Stimulated activated CD8-positive, alpha-beta memory T cell treated with anti-CD3 and anti-CD28 coated beads, Interleukin-4, amount 100 ng/mL, for 24 hours (primary cell): ENCODE results near the gene MCF2L2.
A peak's percentile ranks its signal among the peaks of the same experiment; 100 is the strongest.

Source experiments
- DNase-seq: peaks from one replicate; pipeline ENCODE4 v3.0.0-alpha.2; 2020; ENCODE audit warnings: low read depth

The MCF2L2 gene

DNA sequence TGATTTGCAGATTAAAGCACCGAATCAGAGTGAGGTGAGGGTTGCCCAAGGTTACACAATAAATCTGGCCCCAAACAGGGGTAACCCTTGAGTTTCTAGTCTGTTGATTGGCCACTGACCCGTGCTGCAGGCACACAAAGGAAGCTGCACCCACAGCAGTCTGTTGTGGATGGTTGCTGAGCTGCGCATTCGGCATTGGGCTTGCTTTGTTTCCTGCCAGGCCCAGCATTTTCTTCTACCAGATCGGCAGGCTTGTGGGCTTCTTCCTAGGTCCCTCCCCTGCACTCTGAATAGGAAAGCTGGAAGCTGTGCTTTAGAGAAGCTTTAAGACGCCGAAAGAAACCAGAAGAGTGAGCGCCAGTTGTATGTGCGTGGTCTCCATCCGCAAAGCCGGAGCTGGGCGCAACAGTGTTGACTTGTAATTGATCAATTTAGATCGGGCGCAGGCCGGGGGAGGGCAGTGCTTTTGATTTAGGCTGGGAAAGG is 163.2 kb downstream of the MCF2L2 start:
- DNase-seq: no peak

DNA sequence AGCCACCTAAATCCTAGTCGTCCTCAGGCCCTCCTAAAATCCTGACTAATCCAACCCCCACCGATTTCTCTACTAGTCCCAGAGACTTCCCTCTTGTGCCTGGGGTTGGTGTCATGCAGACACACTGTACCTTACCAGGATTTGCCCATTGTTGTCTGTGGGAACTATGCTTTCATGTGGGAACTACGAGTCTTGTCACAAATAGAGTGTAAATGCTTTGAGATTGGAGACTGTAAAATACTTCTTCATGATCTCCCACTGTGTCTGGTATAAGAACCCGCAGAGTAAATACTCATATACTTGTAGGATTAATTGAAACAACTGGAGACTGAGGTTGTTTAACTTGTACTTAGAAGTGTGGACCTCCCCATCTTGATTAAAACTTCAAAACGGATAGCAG is 164.2 kb downstream of the MCF2L2 start:
- DNase-seq: no peak

DNA sequence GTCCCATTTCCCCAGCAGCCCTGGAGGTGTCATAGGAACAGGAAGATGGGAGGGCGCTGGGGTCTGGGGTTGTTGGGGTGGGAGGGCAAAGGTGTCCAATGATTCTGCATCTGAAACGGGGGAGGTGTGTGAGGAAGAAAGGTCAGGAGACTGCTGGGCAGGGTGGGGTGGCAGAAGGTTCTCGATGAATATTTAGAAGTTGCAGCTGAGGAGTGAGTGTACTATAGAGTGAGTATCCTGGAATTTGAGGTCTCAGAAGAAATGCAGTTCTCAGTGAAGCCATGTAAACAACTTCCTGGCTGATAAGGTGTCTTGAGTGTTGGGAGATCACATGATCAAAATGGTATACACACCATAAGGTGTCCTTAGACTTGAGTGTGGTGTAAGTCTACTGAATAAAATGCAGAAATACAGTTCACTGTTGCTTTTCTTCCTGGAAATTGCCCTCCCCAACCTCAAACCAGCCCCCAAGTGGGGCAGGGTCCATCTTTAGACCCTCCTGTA is 165.5 kb downstream of the MCF2L2 start:
- no peak for DNase-seq

DNA sequence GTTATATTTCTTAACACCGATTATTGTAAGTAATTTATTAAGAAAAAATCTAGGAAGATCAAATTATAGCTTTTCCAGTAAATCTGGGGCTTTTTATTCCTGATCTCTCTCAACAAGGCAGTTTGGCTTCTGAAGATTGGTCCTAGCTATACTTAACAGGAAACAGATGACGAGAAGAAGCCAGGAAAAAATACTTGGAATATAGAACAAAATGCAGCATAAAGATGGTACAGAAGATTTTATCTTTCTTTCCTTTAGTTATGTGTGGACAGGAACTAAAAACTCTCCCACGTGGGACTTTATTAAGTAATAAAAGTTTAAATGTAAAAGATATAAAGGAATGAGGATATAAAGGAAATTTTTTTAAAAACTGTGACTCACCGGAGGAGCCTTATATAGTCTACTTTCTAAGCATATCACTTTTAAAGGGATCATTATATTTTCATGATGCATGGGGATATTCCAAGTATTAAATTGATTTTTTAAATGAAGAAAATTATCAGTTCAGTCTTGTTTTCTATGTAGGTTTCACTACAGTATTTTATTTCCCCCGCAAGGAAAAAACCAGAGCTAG is 167.2 kb downstream of the MCF2L2 start:
- no peak for DNase-seq

DNA sequence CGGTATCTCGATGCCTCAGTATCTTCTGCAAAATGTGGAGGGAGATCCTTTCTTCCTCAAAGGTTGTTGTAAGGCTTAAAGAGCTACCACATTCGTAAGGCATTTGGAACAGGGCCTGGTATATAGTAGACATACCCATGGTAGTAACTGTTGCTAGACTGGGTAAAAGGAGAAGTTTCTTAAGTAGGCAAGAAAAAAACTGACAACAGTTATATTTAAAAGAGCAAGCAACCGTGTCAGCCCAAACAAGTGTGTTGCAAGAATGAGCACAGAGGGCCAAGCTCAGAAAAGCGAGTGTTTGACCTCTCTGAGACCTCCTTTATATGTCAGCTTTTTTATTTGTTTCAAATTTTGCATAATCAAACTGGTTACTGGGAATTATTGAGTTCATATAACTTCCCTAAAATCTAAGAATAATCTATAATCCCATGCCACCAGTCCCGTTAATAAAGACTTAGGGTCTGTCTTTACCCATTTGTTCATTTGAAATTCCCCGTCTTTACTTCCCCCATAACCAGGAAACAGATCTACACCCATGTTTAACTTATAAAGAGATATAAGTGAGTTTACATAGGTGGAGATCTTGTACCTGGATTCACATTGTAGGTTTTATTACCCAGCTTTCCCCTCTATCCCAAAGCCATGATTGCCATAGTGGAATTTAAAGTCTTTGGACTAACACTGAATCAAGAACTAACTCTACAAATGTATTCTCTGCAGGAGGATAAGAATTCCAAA is 168.1 kb downstream of the MCF2L2 start:
- DNase-seq: no peak

DNA sequence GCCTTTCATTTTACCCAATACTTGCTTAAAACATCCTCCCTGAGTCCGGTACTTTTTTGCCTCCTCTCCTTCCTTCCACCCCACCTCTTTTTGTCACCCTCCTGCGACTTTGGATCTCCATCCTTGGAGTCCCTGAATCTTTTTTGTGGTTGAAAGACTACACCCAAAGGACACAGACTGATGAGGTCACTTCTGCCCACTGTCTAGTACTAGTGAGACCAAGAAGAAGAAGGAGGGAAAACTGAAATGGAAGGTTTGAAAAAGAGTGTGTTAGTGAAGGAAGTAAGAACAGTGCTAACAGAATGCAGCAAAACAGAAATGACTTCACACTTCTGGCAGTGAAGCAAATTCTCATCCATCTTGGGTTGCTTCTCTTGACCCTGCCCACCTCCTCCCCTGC is 168.8 kb downstream of the MCF2L2 start:
- DNase-seq: no peak

DNA sequence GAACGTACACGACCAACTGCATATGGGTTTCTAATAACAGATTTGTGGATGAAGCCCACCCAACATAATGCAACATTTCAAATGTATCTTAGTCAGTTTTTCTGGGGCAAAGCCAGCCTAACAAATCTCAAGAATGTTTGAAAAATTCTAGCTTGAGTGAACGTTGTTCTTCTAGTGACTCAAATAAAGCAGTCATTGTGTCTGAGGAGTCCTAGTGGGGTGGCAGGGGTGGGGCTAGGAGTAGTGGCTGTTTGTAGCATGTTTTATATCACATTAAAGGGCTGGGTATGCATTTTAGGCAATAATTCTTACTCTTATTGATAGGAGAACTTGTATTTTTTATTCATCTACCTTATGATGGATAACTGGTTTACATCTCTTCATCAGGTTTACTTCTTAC is 169.3 kb downstream of the MCF2L2 start:
- DNase-seq: no peak

DNA sequence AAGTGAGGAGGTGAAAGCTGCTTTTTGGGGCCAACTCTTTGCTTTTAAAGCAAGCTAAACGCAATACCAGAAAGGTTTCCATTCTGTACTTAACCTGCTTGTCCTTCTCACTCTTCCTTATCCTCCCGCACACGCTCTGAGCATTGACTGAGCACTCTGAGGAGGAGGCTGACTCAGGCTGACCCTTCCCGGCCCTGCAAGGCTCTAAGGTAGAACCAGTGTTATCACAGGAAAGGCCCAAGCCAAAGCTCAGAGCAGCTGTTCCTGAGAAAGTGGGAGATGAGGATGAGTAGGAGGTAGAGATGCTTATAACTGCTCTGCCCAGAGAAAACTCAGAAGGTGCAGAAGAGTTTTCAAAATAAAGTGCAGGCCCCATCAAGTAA is 173.1 kb downstream of the MCF2L2 start:
- DNase-seq: no peak

DNA sequence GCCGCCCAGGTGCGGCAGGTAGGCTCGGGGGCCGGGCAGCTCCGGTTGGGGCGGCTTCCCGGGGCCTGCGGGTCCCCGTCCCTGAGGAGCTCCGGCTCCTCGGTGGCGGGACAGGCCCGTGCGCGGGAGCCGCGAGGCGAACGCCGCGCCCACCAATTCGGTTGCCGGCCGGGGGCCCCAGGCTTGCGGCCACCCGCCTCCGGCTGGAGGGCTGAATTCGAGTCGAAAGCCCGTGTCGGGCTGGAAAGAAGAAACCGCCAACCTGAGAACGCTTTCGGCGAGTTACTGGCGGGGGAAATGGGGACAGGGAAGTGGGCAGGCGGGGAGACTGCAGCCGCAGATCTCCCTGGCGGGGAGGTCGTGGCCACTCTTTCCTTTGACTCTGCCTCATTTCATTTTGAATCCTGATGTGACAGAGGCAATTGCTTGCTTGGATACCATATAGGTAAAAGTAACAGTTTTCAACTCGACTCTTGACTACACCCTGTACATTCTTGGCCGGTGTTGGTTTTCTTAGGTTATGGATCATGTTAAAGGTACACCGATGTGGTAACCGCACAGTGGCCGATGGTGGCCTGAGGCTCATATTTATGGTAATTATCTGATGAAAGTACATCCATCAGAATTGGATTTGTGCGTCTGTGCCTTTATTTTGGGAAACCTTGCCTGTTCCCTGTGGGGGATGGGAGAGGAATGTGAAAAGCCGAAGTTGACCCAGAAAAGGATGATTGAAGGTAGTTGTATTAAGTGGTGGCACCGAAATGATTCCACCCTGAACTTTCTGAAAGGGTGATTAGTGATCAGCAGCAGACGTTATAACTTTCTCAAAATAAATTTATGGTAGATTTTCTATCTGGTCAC is 173.7 kb downstream of the MCF2L2 start:
- DNase-seq: no peak

DNA sequence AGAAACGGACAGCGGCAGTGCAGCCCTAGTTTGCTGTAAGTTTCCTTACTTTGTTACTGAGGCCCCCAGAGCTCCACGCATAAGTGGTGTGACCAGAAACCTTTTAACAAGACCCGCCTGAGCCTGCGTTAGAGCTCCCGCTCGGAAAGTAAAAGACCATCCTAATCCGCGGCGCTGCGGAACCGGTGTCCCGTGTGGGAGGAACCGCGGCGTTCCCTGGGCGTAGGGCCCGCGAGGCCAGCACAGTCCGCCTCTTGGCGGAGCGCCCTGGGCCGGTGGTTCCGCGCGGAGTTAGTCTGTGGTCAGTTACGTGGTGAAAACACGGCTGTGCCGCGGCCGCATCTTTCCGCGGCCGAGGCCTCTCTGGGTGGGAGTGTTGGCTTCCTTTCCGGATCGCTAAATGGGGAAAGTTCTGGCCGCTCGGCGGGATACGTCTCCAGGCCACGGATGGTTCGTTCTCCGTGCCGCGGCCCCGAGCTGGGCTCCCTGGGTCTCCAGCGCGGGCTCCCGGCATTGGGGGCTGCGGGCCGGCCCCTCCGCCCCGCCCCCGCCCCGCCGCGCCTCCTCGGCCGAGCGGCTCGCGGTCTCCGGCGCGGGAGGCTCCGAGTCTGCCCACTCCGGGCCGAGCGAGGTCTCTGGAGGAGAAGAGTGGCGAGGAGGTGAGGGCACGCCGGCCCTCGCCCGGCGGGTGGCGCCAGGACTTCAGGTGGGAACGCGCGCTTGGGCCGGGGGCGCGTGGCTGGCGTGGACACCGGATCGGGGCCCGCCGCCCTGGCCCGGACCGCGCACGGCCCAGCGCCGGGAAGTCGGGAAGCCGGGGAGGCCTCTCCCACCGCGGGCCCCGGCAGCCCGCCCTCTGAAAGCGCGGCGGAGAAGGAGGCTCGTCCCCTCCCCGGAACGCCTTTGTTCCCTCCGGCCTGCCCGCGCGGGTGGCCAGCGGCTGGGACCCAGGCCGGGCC is 174.6 kb downstream of the MCF2L2 start:
- no peak for DNase-seq

DNA sequence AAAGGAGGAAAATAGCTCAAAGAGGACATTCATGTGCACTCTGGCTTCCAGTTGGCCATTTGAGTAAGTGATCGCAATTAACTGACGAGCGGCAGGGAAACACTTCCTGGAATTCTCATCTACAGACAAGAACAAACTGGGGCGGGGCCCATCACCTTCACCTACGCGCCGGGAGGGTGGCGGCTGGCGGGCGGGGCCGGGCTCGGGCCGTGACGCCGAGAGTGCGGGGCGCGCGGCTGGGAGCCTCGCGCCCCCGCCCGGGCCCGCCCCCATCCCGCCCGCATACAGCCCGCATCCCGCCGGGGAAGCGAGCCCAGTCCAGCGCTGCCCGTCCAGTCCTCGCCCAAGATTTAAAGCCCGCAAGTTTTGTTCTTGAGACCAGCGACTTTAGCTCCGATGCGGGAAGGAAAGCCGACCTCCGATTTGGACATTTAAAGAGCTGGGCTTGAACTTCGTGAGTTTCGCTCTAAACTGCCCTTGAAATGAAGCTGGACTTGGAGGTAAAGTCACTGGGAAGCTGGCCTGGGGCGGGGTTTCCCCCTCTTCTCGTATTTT is 175.4 kb downstream of the MCF2L2 start, which contains the start of gene B3GNT5:
TSS of gene B3GNT5 (plus strand) at position 281 of the 555 bp plus-strand sequence. CDS start 16,546 bp downstream, outside the sequence.
- peak; percentile 19 for DNase-seq

DNA sequence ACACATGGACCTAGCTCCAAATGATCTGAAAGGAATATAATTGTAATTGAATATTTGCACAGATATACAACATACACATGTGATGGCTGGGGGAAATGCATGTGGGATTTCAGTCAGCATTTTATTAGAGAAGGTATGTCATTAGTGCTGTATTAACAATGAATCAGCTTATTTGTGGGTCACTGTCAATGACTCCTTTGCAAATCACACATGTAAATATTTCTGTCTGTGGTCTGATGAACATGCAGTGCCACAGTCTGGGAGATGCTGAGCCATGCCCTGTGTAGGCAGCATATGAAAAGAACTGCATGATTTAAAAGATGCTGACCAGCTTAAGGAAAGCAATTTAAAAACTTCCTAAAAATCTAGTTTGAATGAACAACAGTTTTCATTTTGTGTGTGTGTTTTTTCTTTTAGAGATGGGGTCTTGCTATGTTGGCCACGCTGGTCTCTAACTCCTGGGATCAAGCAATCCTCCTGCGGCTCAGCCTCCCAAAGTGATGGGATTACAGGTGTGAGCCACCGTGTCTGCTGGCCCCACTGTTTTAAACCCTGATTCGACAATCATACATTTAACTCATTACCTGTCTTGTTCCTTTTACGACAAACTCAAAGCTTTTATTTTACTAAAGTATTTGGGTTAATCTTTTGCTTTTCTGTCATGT is 176.2 kb downstream of the MCF2L2 start:
- no peak for DNase-seq

DNA sequence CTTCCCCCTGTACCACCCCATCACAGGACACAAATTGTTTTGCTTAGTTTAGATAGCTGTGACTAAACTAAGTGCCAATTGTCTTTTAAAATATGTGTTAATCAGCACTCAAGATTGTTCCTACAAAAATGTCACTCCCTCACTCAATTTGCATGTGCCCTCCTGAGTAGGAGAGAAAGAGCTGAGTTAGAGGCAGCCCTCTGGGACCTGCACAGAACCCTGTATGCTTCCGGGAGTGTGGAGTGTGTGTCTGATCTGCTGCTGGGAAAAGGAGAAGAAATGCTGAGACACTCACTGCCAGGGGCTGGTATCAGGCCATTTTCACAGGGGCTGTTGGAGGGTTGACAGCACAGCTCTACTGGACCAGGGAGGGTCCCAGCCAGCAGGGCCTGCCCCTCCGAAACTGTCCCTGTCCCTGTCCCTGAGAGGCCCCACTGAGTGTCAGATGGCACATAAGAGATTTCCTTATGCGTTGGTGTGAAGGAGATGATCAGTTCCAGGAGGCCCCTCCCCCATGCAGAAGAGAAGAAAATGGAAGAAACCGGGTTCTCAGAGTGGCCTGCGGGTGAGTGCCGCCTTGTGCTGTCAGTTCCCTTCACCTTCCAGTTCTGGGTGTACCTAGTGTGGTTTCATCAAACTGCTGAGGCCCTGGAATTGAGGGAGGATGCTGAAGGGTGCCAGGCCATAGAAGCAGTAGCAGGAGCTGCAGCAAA is 179.3 kb downstream of the MCF2L2 start:
- no peak for DNase-seq

DNA sequence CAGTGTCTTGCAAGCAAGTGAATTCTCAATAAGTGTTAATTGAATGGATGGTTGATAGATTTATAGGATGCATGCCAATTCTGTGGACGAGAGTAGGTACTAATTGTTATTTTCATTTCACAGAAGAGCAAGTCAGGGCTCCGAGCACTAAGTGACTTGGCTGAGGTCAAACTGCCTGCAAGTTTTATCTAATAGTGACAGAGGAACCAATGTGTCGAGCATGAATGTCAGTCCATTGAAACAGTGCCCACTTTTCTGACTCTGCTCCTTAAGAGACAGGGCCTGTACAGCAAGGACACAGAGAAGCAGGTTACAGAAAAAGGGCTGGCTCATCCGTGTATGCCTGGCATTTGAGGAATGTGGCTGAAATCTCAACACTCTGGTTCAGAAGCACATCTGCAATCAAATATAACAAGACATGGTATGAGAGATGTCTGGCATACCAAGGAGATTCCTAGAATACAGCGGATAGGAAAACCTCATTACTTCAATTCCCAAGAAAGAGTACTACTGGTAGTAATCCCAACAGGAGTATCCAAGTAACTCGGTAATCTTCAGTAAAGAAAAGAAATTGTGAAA is 181.3 kb downstream of the MCF2L2 start:
- no peak for DNase-seq

DNA sequence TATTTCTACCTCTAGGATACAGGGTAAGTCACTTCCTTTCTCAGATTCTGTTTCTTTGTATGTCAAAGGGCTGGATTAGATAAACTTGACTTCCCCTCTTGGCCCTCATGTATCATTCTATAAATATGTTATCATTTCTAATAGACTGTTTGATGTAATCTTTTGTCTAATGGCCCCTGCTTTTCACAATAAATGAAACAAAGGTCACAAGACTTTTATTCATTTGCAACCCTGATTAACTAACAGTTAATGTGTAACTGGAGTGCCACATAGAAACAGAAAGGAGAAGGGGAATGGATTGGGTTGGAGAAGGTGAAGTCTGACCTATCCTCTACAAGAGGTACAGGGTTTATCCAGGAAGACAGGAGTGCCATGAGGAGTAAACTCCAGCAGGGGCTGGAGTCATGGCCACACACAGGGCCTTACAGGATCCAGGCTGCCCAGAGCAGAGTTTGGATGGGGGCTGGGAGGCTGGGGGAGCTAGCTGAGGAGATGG is 183.4 kb downstream of the MCF2L2 start:
- no peak for DNase-seq

DNA sequence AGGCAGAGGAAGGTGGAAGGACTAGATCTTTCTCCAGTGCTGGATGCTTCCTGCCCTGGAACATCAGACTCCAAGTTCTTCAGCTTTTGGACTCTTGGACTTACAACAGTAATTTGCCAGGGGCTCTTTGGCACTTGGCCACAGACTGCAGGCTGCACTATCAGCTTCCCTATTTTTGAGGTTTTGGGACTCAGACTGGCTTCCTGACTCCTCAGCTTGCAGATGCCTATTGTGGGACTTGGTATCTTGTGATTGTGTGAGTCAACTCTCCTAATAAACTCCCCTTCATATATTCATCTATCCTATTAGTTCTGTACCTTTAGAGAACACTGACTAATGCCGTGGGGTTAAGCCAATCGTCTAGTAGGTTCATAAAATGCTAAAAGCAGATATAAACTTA is 184.2 kb downstream of the MCF2L2 start:
- no peak for DNase-seq

DNA sequence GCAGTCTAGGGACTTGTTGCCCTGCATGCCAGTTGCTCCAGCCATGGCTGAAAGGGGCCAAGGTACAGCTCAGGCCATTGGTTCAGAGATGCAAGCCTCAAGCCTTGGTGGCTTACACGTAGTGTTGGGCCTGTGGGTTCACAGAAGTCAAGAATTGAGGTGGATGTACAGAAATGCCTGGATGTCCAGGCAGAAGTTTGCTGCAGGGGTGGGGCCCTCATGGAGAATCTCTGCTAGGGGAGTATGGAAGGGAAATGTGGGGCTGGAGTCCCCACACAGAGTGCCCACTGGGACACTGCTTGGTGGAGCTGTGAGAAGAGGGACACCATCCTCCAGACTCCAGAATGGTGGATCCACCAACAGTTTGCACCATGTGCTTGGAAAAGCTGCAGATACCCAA is 186.0 kb downstream of the MCF2L2 start:
- DNase-seq: no peak

DNA sequence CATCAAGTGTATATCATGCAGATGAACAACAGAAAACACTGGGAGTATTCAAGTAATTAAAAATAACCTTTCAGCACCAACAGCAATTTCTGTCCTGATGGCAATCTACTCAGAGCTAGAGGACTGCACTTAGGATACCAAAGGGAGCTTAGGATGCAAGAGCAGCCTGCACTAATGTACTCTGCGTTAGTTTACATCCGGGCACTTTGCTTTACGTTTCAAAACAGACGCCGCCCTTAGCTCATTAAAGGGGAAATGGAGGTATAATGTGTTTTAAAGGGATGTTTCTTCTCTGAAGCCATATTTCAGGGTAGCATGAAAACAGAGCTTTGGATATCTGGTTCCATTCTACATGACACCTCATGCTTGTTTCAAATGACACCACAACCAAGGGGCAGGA is 189.4 kb downstream of the MCF2L2 start:
- DNase-seq: no peak

DNA sequence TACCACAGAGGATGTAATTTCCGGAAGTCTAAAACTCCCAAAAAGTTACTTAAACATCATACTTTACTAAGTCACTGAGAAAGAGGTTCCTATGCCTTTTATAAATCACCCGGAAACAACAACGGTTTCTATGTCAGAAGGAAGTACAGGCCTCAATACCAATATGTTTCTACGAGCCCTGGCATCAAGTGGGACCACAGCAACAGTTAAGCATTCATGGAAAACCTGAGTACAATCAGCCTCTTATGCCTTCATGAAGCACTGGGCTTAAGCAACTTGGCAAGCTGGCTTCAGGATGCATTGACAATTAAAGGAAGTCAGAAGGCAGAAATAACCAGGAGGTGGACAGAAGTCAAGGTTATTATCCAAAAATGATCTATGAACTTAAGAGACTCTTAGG is 194.5 kb downstream of the MCF2L2 start:
- DNase-seq: no peak
